Lung (tissue), 12 donors: ENCODE measurements around the gene ACO2. TPM values are rescaled to one million over a fixed set of nuclear protein-coding genes. Genes with fewer than 3 reads are reported as not detected.
A peak's percentile ranks its signal among the peaks of the same experiment; 100 is the strongest.

Experiments used
- ATAC-seq: fragments of 200-7000 bp; cut with Tn5 transposase; one replicate; pipeline ENCODE4 v1.9.1; 2020; ENCODE audit warnings: moderate number of reproducible peaks; ENCODE audit not compliant: insufficient read depth, low FRiP score
- DNase-seq, 3 donors: peaks; one replicate each; pipeline ENCODE4 v3.0.0-alpha.2; 2013 to 2017
- H3K27ac ChIP-seq, 2 donors: one replicate each; pipeline ENCODE4 v1.5.1; 2013; ENCODE audit warnings: mild to moderate bottlenecking in 2 of 2, moderate library complexity in 2 of 2, control low read depth in 1 of 2, inconsistent platforms in 1 of 2, low read depth in 1 of 2, low read length in 1 of 2
- H3K27me3 ChIP-seq, 3 donors: one replicate each; pipeline ENCODE4 v1.5.1; 2013; ENCODE audit warnings: low read length in 2 of 3; ENCODE audit not compliant: control insufficient read depth in 3 of 3, insufficient read depth in 3 of 3
- H3K36me3 ChIP-seq, 4 donors: one replicate each; pipeline ENCODE4 v1.5.1; 2013; ENCODE audit warnings: low read length in 4 of 4, mild to moderate bottlenecking in 1 of 4, moderate library complexity in 1 of 4; ENCODE audit not compliant: control insufficient read depth in 4 of 4, insufficient read depth in 4 of 4
- H3K4me1 ChIP-seq, 5 donors: one replicate each; pipeline ENCODE4 v1.5.1; 2013; ENCODE audit warnings: low read length in 5 of 5, mild to moderate bottlenecking in 2 of 5, moderate library complexity in 1 of 5; ENCODE audit not compliant: control insufficient read depth in 5 of 5, insufficient read depth in 5 of 5
- H3K4me3 ChIP-seq: one replicate; pipeline ENCODE4 v1.5.1; 2013; ENCODE audit warnings: mild to moderate bottlenecking, control low read depth, moderate library complexity
- H3K9ac ChIP-seq, 2 donors: one replicate each; pipeline ENCODE4 v1.5.1; 2013; ENCODE audit warnings: low read length in 2 of 2, control low read depth in 1 of 2; ENCODE audit not compliant: insufficient read depth in 1 of 2
- H3K9me3 ChIP-seq, 4 donors: one replicate each; pipeline ENCODE4 v1.5.1; 2013; ENCODE audit warnings: low read length in 3 of 4, mild to moderate bottlenecking in 1 of 4, moderate library complexity in 1 of 4; ENCODE audit not compliant: control insufficient read depth in 4 of 4, insufficient read depth in 3 of 4
- CTCF ChIP-seq: IDR thresholded peaks from 2 replicates; pipeline ENCODE4 v1.5.1; 2012; ENCODE audit warnings: mild to moderate bottlenecking; ENCODE audit errors: control extremely low read depth, extremely low read depth
- WGBS, 2 donors: extraction: QIAGEN DNeasy Blood & Tissue Kit; methylation state at CpG; one replicate each; pipeline ENCODE4 v1.1.7; 2013; 5-methylcytosine and 5-hydroxymethylcytosine counted together
- polyA plus RNA-seq, 2 donors: library from polyadenylated mRNA; stranded (reverse); fragments of 200-250 nt; gene quantifications; one replicate each; pipeline ENCODE4 v1.2.1, GENCODE V29; 2013
- total RNA-seq, 2 donors: library from RNA; depleted of rRNA in 1 of 2; stranded (reverse); fragments of >200 nt in 1 of 2; gene quantifications; one replicate each; pipeline ENCODE4 v1.2.1, GENCODE V29; 2014 to 2021
- donor health status: control.
- donor health status: control.
- donor health status: Bipolar disorder and iron deficiency.
- donor health status: healthy.
- donor health status: DM: yes; HTN: yes; CAD: no.

Gene ACO2
- total and polyA plus RNA-seq, 4 donors: 34.1 to 101 (median 62.5) TPM

GRCh38 chr22:41481131-41481830 lies 12.4 kb downstream of the ACO2 start:
- ATAC-seq: no peak
- no peak overlapping the region for H3K9ac ChIP-seq
- 81 to 90% methylated on average over 15 of the region's 15 CpGs for WGBS, 2 donors
- no peak overlapping the region for H3K4me3 ChIP-seq
- peaks cover 0 to 2% (median 0%) of the 10 kb centered on the region in 4 donors for H3K36me3 ChIP-seq
- no peak for DNase-seq
- H3K27ac ChIP-seq: peak overlapping the region; percentile 32 to 86
- H3K4me1 ChIP-seq: peaks cover 0 to 21% (median 6%) of the 10 kb centered on the region in 5 donors
- H3K27me3 ChIP-seq: no peaks in the 10 kb centered on the region
- no peaks in the 10 kb centered on the region for H3K9me3 ChIP-seq
- no peak for TF ChIP-seq CTCF

DNA sequence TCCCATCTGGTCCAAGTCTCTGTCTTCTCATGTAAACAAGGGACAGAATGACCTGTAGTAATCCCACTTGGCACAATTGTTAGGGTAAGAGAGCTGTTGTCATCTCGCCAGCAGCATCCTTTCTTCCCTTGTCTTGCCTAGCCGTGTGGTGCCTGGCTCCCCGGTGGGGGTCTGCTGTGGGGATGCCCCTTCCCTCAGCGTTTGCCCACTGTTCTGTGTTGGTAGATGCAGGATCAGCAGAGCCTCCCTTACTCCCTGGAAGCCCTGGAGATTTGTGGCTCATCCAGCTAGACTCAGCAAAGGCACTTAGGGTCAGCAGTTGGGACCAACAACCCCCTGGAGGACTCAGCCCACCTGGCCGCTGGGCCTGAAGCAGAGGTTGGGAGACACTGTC lies 13.0 kb downstream of the ACO2 start:
- H3K27ac ChIP-seq: peak overlapping the region in 1 of 2 donors; percentile 86
- ATAC-seq: no peak

DNA sequence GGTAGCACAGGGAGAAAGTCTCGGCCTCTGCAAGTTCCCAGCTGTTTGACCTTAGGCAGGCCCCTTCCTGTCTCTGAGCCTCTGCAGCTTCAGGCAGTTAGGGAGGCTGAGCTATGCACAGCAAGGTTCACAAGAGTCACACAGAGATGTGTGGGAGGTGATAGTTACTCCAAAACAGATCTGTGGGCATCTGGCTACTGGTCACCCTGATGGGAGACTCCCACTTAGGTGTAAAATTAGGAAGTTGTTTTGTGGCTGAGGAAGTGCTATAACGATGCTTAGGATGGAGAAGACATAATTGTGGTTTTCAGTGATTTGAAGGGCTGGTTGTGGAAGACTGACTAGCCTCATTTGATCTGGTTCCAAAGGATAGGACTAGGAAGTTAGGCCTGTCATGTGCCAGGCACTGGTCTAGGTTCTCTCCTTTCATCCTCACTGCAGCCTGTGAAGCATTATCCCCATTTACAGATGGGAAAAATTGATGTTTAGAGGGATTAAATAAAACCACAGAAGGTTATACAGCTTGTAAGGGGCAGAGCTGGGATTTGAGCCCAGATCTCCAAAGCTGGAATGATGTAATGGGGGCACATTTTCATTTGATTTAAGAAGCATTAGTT lies 13.5 kb downstream of the ACO2 start:
- WGBS, 2 donors: 33 to 49% methylated on average over 2 of the region's 2 CpGs
- Histone ChIP-seq H3K27ac (peak overlapping the region in 1 of 2 donors; percentile 86), H3K9me3 (no peaks in the 10 kb centered on the region), H3K9ac (no peak overlapping the region), H3K27me3 (no peaks in the 10 kb centered on the region), H3K4me3 (no peak overlapping the region), H3K36me3 (peaks cover 0 to under 1% (median 0%) of the 10 kb centered on the region in 4 donors), H3K4me1 (peaks cover 0 to 25% (median 14%) of the 10 kb centered on the region in 5 donors)
- DNase-seq: no peak
- no peak for TF ChIP-seq CTCF
- ATAC-seq: no peak

More for the DNA sequence above, 13.0 kb downstream of the ACO2 start:
- DNase-seq: no peak
- H3K36me3 ChIP-seq: peaks cover 0 to 2% (median 0%) of the 10 kb centered on the region in 4 donors
- no peak overlapping the region for H3K4me3 ChIP-seq
- no peak for TF ChIP-seq CTCF
- WGBS, 2 donors: 66 to 81% methylated on average over 5 of the region's 5 CpGs
- no peak overlapping the region for H3K9ac ChIP-seq
- H3K4me1 ChIP-seq: peaks cover 0 to 21% (median 9%) of the 10 kb centered on the region in 5 donors
- H3K27me3 ChIP-seq: no peaks in the 10 kb centered on the region
- no peaks in the 10 kb centered on the region for H3K9me3 ChIP-seq
